Measurements from ENCODE around the gene ARHGAP21.

DNA sequence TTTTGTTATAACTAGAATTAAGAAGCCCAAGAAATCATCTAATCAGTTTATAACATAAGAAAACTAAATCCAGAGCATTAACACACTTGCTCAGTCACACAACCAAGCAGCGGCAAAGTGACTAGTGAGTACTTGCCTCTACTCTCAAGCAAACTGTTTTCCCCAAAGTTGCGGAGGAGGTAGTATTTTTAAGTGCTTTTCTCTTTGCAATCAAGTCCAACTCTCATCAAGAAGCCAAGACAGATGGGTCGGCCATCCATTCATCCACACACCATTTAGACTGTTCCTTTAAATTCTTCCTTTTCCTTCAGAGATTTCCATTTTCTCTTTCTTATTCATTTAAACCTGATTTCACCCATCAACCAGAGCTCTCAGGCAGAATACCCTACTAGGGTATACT is 25.4 kb downstream of the ARHGAP21 start:
- TF ChIP-seq CTCF (IDR thresholded peaks at IDR 0.05) (no peak), POLR2A (IDR thresholded peaks at IDR 0.05) (no peak)

Measured in esophagus squamous epithelium (tissue), 4 donors.